HG02943 (cell line): Measurements from ENCODE around the gene DSC3.
"Not testable (repeated sequence)": the region's sequence is repeated elsewhere in the genome, so short reads cannot be mapped to it uniquely, and the experiment has no call there.

ENCODE experiments used
- ATAC-seq: cut with Tn5 transposase; IDR thresholded peaks from one replicate; pipeline ENCODE4 v1.9.1; 2021; ENCODE audit warnings: mild to moderate bottlenecking, low read depth, moderate library complexity; ENCODE audit not compliant: unreplicated experiment

DSC3 gene

DNA sequence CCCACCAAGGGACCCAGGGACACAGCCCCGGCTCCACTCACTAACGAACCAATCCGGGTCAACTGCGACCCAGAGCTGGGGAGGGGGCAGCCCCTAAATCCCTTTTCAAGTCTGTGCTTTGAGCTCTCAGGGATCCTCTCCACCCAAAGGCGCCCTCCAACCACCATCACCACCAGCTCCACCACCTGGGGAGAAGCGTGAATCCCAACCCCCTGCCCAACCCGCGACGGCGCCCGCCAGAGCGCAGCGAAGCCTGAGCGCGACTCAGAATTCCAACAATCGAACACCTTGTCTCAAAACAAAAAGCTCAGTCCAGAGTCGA, 497 bp downstream of the DSC3 start:
- no peak for ATAC-seq

DNA sequence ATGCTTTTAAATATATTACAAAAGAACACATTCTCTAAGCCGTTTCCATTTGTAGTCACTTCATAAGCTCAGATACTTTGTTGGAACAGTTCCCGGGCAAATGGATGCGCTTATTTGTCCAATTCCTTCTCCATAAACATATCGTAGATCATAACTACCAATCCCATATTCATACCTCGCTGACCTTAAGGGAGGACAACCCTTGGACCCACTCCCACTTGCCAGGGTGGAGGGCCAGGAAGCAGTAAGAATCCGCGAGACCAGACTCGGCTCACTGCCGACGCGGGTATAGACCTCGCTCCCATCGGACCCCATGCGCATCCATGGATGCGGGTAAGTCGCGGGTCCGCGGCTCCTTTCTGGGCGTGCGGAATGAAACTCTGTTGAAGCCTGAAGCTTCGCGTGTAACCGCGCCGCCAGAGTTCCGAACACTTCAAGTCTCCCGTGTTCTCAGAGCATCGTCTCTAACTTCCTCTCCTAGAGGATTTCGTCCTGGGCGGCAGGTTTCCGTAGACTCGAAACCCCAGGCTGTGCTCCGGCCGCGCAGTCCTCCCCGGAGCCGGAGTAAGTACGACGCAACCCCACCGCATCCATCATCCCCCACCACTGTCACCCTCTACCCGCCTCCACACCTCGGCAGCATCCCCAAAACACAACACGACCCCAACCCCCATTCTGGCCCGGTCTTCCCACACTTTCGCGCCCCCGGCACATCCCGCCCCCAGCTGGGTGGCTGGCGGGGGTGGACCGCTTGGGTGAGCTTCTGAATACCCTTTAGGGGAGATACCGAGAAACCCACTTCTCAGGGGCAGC, 1.1 kb downstream of the DSC3 start:
- no peak for ATAC-seq

DNA sequence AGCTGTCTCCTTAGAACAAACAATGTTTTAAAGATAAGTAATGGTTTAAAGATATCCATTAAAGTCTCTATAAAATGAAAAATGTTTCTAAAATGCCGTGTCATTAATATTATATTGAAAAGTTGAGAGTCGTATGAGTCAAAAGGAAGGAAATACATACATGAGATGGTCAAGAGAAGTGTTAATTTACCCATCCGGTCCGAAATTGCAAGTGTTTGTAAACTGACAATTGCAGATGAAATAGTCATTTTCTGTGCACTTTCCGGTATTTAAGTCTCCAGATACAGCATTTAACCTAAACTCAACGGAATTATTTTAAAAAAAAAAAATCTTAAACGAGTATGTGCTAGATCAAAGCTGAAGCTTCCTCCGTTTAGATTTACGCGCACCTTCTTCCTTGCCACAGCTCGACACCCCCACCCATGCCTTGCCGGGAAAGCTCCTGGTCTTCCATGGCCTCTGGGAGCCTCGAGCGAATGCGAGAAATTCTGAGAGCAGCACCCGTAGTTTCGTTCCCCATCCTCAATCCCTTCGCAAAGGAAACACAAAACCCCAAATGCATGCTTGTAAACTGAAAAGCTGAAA, 1.8 kb downstream of the DSC3 start:
- ATAC-seq, result no peak

DNA sequence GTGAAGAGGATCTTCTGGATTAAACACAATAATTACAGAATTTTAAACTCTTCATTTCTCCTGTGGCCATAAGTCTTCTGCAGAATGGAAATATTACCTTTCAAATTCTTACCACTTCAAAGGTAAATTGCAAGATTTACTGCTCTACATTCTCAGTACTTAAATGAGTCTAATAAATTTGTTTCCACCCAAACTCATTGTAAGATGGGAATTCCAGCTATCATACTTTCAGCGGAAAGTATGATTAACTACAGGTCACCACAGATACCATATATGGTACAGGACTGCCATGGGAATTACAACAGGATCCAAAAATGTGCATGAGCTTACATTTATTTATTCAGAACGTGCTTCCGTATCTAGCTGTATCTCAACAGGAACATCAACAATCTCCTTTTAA, 3.1 kb downstream of the DSC3 start:
- no peak for ATAC-seq

DNA sequence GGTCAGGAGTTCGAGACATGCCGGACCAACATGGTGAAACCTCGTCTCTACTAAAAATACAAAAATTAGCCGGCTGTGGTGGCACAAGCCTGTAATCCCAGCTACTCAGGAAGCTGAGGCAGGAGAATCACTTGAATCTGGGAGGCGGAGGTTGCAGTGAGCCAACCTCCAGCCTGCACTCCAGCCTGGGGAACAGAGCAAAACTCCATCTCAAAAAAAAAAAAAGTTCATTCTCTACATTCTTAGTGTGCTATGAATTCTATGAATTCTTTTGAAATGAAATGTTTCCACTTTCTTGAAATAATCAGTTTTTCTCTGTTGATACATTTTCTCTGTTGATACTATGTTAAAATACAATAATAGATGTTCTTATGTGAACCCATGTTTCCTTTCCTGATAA, 4.9 kb downstream of the DSC3 start:
- not testable (repeated sequence) for ATAC-seq

DNA sequence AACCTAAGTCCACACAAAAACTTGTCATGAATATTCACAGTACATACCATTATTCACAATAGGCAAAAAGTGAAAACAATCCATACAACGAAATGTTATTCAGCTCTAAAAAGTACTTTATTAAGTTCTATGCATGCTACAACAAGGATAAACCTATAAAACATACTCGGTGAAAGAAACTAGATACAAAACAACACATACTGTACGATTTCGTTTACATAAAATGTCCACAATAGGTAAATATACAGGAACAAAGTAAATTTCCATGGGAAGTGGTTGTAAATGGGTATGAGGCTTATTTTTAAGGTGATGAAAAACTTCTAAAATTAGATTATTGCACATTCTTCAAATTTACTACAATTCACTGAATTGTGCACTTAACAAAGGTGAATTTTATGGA, 8.0 kb downstream of the DSC3 start:
- ATAC-seq, result no peak

DNA sequence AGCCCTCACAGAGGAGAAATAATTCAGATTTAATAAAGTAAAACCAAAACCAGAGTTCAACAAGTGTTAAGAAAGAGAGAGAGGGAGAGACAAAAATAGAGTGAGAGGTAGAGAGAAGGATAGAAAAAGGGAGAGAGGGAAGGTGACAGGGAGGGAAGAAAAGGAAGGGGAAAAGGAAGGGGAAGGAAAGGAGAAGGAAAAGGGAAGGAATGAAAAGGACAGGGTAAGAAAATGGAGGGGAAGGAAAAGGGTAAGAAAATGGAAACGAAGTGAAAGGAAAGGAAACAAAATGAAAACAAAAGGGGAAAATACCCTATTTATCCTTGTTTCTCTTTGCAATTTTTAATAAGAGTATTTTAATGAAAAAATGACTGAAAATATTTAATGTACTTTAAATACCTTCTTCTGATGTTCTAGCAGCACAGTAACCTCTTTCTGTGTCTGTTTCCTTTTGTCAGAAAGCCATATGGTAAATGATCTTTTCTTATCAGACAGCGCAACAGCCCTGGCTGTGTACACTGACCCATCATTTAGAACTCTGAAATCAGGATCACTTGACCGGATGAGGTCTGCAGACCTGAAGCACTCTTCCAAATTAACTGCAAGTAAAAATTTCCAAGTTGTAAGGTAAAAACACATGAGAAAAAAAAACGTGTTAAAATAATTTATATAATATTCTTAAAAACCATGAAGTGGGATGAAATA, 11.8 kb downstream of the DSC3 start:
- ATAC-seq, result no peak

DNA sequence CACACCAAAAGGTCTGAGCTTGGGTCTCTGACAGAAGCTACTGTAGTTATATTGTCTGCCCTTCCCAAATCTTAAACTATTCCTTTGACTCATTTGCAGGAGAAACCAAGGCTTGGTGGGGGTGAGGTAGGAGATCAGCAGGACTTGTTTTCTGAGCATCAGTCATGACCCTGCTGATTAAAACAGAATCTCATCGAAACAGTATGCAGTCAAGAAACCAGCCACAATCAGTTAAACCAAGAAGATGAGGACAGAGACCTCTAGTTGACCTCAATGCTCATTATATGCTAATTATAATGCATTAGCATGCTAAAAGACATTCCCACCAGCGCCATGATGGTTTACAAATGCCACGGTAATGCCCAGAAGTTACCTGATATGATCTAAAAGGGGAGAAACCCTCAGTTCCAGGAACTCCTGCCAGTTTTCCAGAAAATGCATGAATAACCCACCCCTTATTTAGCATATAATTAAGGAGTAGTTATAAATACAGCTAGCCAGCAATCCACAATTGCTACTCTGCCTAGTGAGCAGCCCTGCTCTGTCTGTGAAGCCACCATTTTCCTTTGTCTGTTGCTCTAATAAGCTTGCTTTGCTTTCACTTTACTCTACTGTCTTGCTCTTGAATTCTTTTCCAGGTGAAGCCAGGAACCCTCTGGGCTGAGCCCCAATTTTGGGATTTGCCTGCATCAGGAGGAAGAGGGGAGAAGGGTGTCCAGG, 26.7 kb downstream of the DSC3 start:
- ATAC-seq, result no peak

DNA sequence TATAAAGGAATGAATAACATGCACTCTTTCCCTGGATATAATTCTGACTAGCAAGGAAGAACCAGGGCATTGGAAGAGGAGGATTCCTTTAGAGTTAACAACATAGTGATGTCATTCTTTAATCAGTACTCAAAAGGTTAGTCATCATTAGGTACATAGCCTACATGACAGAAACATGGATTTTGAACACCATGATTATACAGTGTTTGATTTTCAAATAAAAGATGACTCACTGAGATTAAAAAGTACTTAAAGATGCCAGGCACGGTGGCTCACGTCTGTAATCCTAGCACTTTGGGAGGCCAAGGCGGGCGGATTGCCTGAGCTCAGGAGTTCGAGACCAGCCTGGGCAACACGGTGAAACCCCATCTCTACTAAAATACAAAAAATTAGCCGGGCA, 31.1 kb downstream of the DSC3 start:
- not testable (repeated sequence) for ATAC-seq

DNA sequence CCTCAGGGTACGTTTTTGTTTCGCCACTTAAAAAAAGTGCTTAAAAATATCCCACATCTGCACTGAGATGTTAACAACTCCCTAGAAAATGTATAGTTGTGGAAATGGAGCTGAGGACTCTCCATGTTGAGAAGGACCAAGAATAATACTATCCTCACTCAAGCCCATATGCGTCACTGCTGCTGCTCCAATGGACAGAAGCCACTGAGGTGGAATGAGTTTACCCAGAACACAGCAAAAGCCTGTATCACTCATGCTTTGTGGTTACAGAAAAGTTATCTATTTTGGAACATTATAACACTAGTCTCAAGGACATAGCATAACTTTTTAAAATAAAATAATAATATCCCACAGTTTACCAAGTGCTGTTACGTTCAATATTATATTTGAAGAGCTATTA, 31.9 kb downstream of the DSC3 start:
- ATAC-seq, result no peak

DNA sequence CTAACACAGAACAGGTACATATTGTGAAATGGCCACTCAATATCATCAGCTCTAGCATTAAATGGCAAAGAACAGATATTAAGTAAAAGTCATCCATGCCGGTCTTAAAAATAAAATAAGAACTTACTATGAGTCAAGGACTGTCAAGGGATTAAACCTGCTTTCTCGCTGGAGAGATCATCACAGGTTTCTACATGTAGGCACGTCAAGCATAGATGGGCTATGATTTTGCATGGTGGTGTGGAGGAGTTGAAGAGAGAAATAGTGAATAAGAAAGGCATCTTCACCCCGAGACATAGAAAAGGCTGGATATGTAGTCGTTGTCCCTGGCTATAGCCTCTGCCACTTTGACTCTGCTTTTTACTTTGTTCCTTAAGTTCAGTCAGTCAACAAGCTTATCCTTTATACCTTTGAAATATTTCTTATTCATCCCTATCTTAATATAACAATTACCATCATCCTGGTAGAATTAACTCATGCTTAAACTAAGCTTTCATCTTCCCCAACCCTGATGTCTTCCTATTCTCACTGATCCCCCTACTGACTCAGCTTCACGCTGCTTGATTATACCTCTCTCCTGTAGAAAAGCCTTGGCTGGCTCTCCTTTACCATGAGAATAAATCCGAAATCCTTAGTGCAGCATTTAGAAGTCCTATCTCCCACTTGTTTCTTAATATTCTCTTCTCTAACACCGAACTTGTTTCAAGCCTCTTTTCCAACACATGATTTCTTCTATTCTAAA, 42.5 kb downstream of the DSC3 start:
- ATAC-seq, result no peak

DNA sequence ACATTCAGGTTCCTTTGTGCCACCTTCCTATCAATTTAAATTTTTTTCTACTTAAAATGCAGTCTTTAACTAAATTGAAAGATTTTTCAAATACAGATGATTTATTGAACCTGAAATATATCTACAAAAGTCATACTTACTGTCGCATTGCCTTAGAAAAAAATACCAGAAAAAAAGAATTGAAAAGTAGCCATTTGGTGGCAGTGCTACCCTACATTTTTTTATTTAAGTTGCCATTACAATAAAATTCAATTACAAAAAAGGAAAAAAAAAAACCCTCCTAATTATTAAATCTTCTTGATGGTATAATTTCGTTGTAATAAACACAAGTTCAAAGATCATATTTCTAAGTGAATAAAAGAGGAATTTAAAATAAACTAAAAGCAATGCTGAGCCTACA, 43.4 kb downstream of the DSC3 start:
- ATAC-seq, result no peak

DNA sequence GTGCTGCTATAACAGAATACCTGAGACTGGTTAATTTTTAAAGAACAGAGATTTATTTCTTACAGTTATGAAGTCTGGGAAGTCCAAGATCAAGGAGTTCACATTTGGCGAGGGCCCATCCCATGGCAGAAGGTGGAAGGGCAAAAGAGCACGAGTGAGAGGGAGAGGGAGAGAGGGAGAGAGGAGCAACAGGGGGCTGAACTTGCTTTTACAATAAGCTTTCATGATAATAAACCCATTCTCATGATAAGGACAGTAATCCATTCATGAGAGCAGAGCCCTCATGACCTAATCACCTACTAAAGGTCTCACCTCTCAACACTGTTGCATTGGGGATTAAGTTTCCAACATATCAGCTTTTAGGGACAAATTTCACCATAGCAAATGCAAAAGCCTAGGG, 45.3 kb downstream of the DSC3 start:
- no peak for ATAC-seq

DNA sequence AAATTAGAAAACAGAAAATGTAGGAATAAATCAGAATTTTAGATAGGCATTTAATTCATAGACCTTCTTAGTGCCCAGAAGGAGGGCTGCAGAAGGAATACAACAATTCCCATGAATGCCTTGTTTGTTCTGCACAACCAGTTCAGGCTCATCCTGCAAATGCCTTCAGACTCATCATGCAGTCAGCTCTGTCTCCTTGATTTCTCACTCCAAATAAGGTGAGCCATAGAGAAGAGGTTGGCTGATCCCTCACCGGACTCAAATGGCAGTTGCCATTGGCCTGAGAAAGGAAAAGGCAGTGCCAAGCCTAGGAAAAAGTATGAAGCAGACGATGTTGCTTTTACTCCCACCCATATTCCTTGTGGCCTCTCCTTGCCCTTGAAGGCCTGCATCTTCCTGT, 50.3 kb downstream of the DSC3 start:
- no peak for ATAC-seq

DNA sequence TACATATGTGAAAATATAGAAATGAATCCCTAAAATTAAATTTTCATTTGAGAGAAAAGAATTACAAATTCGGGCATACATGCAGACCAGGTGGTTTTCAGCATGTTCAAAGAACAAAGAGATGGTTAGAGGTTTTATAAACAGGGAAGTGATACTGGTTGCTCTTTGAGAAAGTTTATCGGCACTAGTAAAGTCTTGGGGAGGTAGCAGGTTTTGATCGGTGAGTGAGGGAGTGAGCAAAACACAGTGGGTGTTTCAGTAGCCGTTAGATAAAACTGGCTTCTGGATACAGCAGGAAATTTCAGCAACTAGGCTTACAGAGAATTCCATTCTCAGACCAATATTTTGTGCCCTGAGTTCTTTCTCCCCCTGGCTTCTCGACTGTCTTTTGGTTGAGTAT, 51.1 kb downstream of the DSC3 start:
- no peak for ATAC-seq

DNA sequence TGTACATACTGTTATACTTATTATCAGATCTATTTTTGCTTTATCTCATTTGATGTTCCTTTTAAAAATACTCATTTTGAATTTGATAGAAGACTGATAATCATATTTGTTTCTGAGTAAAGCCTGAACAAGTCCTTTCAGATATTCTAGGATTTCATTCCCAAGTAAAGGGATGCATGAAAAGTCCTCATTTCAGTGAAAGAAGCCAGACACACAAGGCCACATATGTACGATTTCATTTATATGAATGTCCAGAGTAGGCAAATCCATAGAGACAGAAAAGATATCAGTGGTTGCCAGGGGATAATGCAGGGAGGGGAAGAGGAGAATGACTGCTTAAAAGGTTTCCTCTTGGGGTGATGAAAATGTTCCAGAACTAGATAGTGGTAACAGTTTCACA, 53.4 kb downstream of the DSC3 start:
- no peak for ATAC-seq

DNA sequence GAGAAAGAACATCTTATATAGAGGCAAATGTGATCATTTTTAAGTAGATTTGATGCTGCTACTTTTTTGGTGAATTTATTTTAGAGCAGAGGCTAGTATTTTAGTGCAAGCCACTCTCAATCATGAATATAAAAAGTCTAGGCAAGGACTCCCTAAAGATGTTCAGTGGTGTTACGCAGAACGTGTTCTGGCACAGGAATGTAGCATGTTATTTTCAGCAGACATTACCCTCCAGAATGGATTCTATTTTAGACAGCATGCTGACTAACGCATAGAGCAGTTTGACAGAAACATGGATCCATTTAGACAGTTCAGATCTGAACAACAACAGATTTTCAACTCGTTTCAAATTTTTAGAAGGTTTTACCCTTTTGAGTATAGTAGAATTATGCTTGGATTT, 54.1 kb downstream of the DSC3 start:
- no peak for ATAC-seq

DNA sequence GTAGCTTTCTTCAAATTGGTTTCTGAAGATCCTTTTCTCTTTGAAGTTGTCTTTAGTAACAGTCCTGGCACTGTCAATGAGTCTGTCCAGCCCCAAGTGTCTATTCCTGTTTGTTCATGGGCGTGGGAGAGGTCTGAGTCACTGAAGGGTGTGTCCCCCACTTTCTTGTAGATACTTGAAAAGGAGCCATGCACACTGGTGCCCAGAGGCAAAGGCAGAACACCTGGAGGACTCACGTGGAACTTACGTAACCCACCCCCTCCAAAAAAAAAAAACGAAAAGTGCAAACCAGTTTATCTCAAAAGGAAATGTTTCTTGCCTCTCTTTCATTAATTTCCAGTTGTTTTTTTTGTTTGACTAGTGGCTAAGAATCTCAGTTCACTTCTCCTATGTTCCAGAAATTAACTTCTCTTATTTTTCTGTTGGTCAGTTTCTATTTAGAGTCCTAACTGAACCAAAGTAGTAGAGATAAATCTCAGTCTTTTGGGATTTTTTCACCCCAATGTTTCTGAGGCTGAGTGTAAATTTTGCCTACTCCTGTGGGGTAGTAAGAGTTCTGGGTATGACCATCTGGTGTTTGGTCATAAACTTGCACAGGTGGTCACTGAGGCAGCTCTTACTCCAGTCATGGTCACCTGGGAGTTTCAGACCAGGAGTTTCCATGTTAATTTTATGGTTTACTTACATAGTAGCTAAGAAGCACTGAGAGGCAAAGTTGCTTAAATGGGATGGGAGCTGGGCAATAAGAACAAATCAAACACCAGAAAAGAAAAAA, 54.9 kb downstream of the DSC3 start:
- no peak for ATAC-seq

DNA sequence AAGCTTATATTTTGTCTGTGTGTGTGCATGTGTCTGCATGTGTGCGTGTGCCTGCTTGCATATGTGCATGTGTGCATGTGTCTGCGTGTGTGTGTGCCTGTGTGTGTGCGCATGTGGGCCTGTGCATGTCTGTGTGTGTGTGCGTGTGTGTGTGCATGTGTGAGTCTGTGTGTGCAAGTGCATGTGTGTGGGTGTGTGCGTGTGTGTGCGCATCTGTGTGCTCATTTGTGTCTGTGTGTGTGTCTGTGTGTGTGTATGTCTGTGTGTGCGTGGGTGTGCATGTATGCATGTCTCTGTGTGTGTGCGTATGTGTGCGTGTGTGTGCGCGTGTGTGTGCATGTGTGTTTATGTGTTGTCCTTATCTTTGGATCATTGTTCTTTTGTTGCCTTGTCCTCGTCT, 56.8 kb downstream of the DSC3 start:
- no peak for ATAC-seq
